ENCODE results near the gene VSTM2L.

Gene VSTM2L

DNA sequence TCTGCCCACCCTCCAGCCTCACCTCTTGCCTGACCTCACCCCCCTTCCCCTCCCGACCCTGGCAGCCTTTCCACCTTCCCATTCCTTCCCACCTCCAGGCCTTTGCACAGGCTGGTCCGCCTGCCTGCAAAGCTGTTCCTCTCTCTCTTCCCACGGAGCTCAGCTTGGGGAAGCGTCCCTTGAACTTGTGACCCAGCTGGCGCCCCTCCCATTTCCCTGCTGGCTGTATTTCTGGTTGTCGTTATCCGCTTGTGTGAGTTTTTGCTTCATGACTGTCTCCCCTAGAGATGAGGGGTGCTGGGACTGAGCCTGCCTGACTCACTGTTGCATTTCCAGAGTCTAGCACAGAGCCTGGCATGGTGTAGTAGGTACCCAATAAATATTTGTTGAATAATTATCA, 32.5 kb downstream of the VSTM2L start:
- no peak overlapping the region for H3K4me3 ChIP-seq (ENCODE audit: low read depth, low read length)
- TF ChIP-seq CTCF (IDR thresholded peaks at IDR 0.05; ENCODE audit: low read depth, low read length) = no peak

GRCh38 chr20:37936041-37936440, 33.1 kb downstream of the VSTM2L start:
- TF ChIP-seq CTCF (IDR thresholded peaks at IDR 0.05; ENCODE audit: low read depth, low read length) = no peak
- H3K4me3 ChIP-seq (ENCODE audit: low read depth, low read length) = no peak overlapping the region

DNA sequence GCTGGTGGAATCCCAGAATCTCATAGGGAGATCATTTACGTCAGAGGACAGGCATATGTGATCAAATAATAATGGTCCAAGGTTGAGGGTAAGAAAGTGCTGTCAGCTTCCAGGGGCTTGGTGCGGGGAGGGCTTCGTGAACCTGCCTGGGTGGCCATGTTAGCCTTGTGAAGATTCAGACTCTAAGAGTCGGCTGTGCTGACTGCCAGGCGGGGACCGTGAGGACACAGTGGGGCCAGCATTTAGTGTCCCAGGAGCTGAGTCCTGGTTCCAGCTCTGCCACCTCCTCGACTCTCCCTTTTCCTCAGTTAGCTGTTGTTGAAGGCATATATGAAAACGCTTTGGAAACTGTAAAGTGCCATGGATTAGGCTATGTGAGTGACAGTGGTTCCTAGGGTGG, 33.5 kb downstream of the VSTM2L start:
- no peak for TF ChIP-seq CTCF (IDR thresholded peaks at IDR 0.05; ENCODE audit: low read depth, low read length)
- H3K4me3 ChIP-seq (ENCODE audit: low read depth, low read length) = no peak overlapping the region

GRCh38 chr20:37937686-37938085, 34.8 kb downstream of the VSTM2L start:
- H3K4me3 ChIP-seq (ENCODE audit: low read depth, low read length) = no peak overlapping the region
- TF ChIP-seq CTCF (IDR thresholded peaks at IDR 0.05; ENCODE audit: low read depth, low read length) = no peak

- no peak for TF ChIP-seq CTCF (IDR thresholded peaks at IDR 0.05; ENCODE audit: low read depth, low read length)
- H3K4me3 ChIP-seq (ENCODE audit: low read depth, low read length) = no peak overlapping the region
Measured at GRCh38 chr20:37938181-37938750, 35.3 kb downstream of the VSTM2L start.

DNA sequence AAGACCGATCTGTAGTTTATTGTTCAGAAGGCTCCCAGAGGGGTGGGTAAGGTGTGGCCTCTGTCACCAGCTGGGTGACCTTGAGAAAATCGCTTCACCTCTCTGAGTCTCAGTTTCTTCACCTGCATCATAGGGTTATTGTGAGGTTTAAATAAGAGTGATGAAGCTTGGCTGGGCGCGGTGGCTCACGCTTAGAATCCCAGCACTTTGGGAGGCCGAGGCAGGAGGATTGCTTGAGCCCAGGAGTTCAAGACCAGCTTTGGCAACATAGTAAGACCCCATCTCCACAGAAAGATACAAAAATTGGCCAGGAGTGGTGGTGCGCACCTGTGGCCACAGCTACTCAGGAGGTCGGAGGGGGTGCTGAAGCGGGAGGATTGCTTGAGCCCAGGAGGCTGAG, 36.0 kb downstream of the VSTM2L start:
- no peak overlapping the region for H3K4me3 ChIP-seq (ENCODE audit: low read depth, low read length)
- TF ChIP-seq CTCF (IDR thresholded peaks at IDR 0.05; ENCODE audit: low read depth, low read length) = no peak

DNA sequence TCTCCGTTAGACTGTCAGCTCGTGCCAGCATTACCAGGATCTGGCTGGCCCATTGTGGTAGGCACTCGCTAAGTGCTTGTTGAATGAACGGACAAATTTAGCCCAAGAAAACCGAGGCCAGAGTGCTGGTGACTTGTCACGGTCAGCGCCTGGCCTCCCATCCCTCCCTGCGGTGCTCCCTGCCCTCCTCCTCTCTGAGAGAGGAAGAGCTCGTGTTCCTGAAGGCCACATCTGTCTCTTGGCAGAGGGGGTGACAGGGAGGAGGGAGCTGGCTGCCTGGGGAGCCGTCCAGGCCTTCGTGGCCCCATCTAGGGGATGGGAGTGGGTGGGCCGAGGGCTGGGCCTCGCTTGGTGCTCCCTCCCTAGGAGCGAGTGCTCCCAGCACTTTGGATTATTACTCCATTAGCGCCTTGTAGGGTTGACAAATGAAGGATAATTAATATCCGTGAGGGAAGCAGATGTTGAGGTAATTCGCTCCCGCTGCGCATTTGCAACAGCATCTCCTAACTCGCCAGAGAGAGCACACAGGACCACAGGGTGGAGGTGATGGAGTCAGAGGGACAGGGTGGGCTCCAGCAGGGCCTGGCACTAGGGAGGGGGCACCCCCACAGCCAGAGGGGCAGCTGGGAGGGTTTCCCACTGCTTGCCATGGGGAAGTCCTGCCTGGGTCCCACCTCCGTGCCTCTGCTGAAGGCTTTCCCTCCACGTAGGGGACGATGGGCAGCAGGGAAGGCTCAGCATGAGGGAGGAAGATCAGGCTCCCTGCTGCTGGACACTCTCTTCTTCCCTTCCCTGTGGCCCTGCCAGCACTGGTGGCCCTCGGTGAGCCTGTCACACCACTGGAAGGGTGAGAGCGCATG, 37.0 kb downstream of the VSTM2L start:
- H3K4me3 ChIP-seq (ENCODE audit: low read depth, low read length) = no peak overlapping the region
- TF ChIP-seq CTCF (IDR thresholded peaks at IDR 0.05; ENCODE audit: low read depth, low read length) = no peak
